H1 (cell line): ENCODE measurements around the gene SUV39H2. TPM values are rescaled to one million over a fixed set of nuclear protein-coding genes. Genes with fewer than 3 reads are reported as not detected.

Source experiments
- CTCF ChIA-PET: fragments of 300-600 bp; sonication (Branson Sonifier 250); formaldehyde crosslinking; loops from one replicate; lab custom pipeline; 2021; ENCODE audit not compliant: partially characterized antibody; lab: Charles Lee
- POLR2A ChIA-PET: fragments of 300-600 bp; sonication (Branson Sonifier 250); formaldehyde crosslinking; loops from one replicate; lab custom pipeline; 2021; ENCODE audit warnings: inconsistent platforms; ENCODE audit not compliant: partially characterized antibody; lab: Charles Lee
- DNase-seq, 2 experiments: peaks; one replicate each; pipeline versions ENCODE4 v3.0.0 to v3.0.0-alpha.2; 2010 to 2022; ENCODE audit warnings: low spot score in 2 of 2, low read depth in 1 of 2, mixed read lengths in 1 of 2
- FAIRE-seq: peaks from 2 replicates; lab custom pipeline; 2011; peaks lifted over from hg19 to GRCh38; lab: Jason Lieb, UNC
- H2AFZ ChIP-seq: 2 replicates; pipeline ENCODE4 v1.8.1; 2012; ENCODE audit warnings: low read length, inconsistent platforms
- H2AK5ac ChIP-seq: 2 replicates; pipeline ENCODE4 v1.6.1; 2013; ENCODE audit warnings: low read depth, low read length
- H2BK120ac ChIP-seq: replicated peaks from 2 replicates; pipeline ENCODE3; 2013; ENCODE audit warnings: low read depth, low read length, inconsistent platforms
- H2BK12ac ChIP-seq: 2 replicates; pipeline ENCODE4 v1.6.1; 2013; ENCODE audit warnings: low read depth, low read length
- H2BK15ac ChIP-seq: 2 replicates; pipeline ENCODE4 v1.6.1; 2013; ENCODE audit warnings: low read length
- H2BK20ac ChIP-seq: 2 replicates; pipeline ENCODE4 v1.6.1; 2013; ENCODE audit warnings: low read length
- H2BK5ac ChIP-seq: 2 replicates; pipeline ENCODE4 v1.6.1; 2013; ENCODE audit warnings: low read depth, low read length
- H3K14ac ChIP-seq: 2 replicates; pipeline ENCODE4 v1.6.1; 2013; ENCODE audit warnings: inconsistent platforms; ENCODE audit not compliant: insufficient read length
- H3K18ac ChIP-seq: 2 replicates; pipeline ENCODE4 v1.6.1; 2013; ENCODE audit warnings: low read length; ENCODE audit errors: extremely low read depth
- H3K23ac ChIP-seq: 2 replicates; pipeline ENCODE4 v1.6.1; 2013; ENCODE audit warnings: inconsistent platforms; ENCODE audit not compliant: insufficient read length
- H3K23me2 ChIP-seq: 2 replicates; pipeline ENCODE4 v1.6.1; 2013; ENCODE audit warnings: low read depth, low read length
- H3K27ac ChIP-seq: 2 replicates; pipeline ENCODE4 v1.6.1; 2011; ENCODE audit warnings: low read depth, low read length, inconsistent platforms
- H3K27me3 ChIP-seq, 4 experiments: replicated peaks in 1 of 4; 1 replicate in 1 of 4; 2 replicates in 3 of 4; pipeline versions ENCODE4 v1.6.1 to v1.8.1; 2011 to 2013; ENCODE audit warnings: low read length in 3 of 4, mild to moderate bottlenecking in 3 of 4, inconsistent platforms in 2 of 4, mixed read lengths in 2 of 4, moderate library complexity in 1 of 4; ENCODE audit not compliant: control insufficient read depth in 3 of 4, insufficient read depth in 3 of 4; ENCODE audit errors: extremely low read depth in 1 of 4
- H3K36me3 ChIP-seq, 4 experiments: 2 replicates each; pipeline versions ENCODE4 v1.6.1 to v1.8.1; 2011 to 2013; ENCODE audit warnings: mild to moderate bottlenecking in 4 of 4, low read length in 3 of 4, moderate library complexity in 2 of 4, control low read depth in 1 of 4, inconsistent platforms in 1 of 4; ENCODE audit not compliant: insufficient read depth in 4 of 4, control insufficient read depth in 2 of 4
- H3K4ac ChIP-seq: replicated peaks from 2 replicates; pipeline ENCODE3; 2013; ENCODE audit warnings: low read length, low read depth, mixed read lengths, inconsistent platforms; ENCODE audit not compliant: insufficient read length
- H3K4me1 ChIP-seq, 4 experiments: replicated peaks in 1 of 4; 1 replicate in 1 of 4; 2 replicates in 3 of 4; pipeline versions ENCODE4 v1.6.1 to v1.8.1; 2011 to 2013; ENCODE audit warnings: low read length in 3 of 4, inconsistent platforms in 2 of 4, mixed read lengths in 1 of 4; ENCODE audit not compliant: insufficient read depth in 4 of 4, control insufficient read depth in 3 of 4
- H3K4me2 ChIP-seq, 2 experiments: 2 replicates each; pipeline versions ENCODE4 v1.6.1 to v1.8.1; 2011 to 2013; ENCODE audit warnings: low read depth in 2 of 2, low read length in 2 of 2, control low read depth in 1 of 2, inconsistent platforms in 1 of 2, mild to moderate bottlenecking in 1 of 2; ENCODE audit not compliant: insufficient read depth in 1 of 2
- H3K4me3 ChIP-seq, 4 experiments: fragments of 200-600, 300-600 bp in 1 of 4; sonication (generic), shearing (Covaris generic), sonication (Bioruptor Twin) in 1 of 4; 2 replicates each; pipeline versions ENCODE4 v1.5.1 to v1.8.1; 2011 to 2016; ENCODE audit warnings: low read length in 4 of 4, low read depth in 3 of 4, control low read depth in 2 of 4, inconsistent platforms in 2 of 4, mild to moderate bottlenecking in 2 of 4, mixed read lengths in 1 of 4, moderate library complexity in 1 of 4; ENCODE audit not compliant: insufficient read depth in 2 of 4; ENCODE audit errors: extremely low read depth in 1 of 4
- H3K56ac ChIP-seq: replicated peaks from 2 replicates; pipeline ENCODE3; 2013; ENCODE audit warnings: low read depth, mild to moderate bottlenecking, mixed read lengths, low read length, inconsistent platforms; ENCODE audit not compliant: insufficient read length
- H3K79me1 ChIP-seq: 2 replicates; pipeline ENCODE4 v1.6.1; 2013; ENCODE audit warnings: low read depth, low read length, control low read depth
- H3K79me2 ChIP-seq, 2 experiments: 2 replicates each; pipeline versions ENCODE4 v1.6.1 to v1.8.1; 2012 to 2013; ENCODE audit warnings: low read length in 2 of 2, mild to moderate bottlenecking in 2 of 2, inconsistent platforms in 1 of 2; ENCODE audit not compliant: insufficient read depth in 2 of 2, control insufficient read depth in 1 of 2
- H3K9ac ChIP-seq, 4 experiments: replicated peaks in 1 of 4; 1 replicate in 1 of 4; 2 replicates in 3 of 4; pipeline versions ENCODE4 v1.6.1 to v1.8.1; 2011 to 2013; ENCODE audit warnings: low read depth in 3 of 4, low read length in 3 of 4, control low read depth in 2 of 4, mild to moderate bottlenecking in 2 of 4, moderate library complexity in 2 of 4, inconsistent platforms in 1 of 4; ENCODE audit errors: extremely low read depth in 1 of 4
- H3K9me3 ChIP-seq, 2 experiments: 2 replicates each; pipeline versions ENCODE4 v1.6.1 to v1.8.1; 2012 to 2013; ENCODE audit warnings: mild to moderate bottlenecking in 2 of 2, moderate library complexity in 2 of 2, control low read depth in 1 of 2, inconsistent platforms in 1 of 2, low read depth in 1 of 2, low read length in 1 of 2, mixed read lengths in 1 of 2; ENCODE audit not compliant: insufficient read depth in 2 of 2
- H4K20me1 ChIP-seq, 2 experiments: replicated peaks in 1 of 2; 2 replicates each; pipeline versions ENCODE3 to v1.8.1; 2011 to 2013; ENCODE audit warnings: inconsistent platforms in 2 of 2, low read length in 2 of 2, mild to moderate bottlenecking in 1 of 2; ENCODE audit not compliant: insufficient read depth in 2 of 2, control insufficient read depth in 1 of 2
- H4K5ac ChIP-seq: 2 replicates; pipeline ENCODE4 v1.6.1; 2013; ENCODE audit warnings: low read length, low read depth, mixed read lengths, inconsistent platforms; ENCODE audit not compliant: insufficient read length
- H4K8ac ChIP-seq: 2 replicates; pipeline ENCODE4 v1.8.0; 2013; ENCODE audit warnings: mild to moderate bottlenecking, moderate library complexity, low read length, inconsistent platforms; ENCODE audit not compliant: insufficient read depth; ENCODE audit errors: extremely low read depth
- H4K91ac ChIP-seq: replicated peaks from 2 replicates; pipeline ENCODE3; 2013; ENCODE audit warnings: low read length, mixed read lengths, inconsistent platforms; ENCODE audit not compliant: insufficient read length
- EP300 ChIP-seq, 2 experiments: IDR thresholded peaks; 1 replicate in 1 of 2; 2 replicates in 1 of 2; pipeline ENCODE4 v1.6.1; 2011 to 2012; ENCODE audit warnings: low read depth in 2 of 2, low read length in 2 of 2, mild to moderate bottlenecking in 2 of 2, borderline replicate concordance in 1 of 2, inconsistent platforms in 1 of 2, moderate library complexity in 1 of 2
- JUN ChIP-seq: IDR thresholded peaks from 2 replicates; pipeline ENCODE4 v1.6.1; 2011; ENCODE audit warnings: low read depth, mild to moderate bottlenecking, improper control_type of control experiment, low read length
- JUND ChIP-seq: IDR thresholded peaks from 2 replicates; pipeline ENCODE4 v1.6.1; 2011; ENCODE audit warnings: mild to moderate bottlenecking, improper control_type of control experiment, low read length
- KDM1A ChIP-seq: fragments of 200-600, 300-600 bp; sonication (generic); IDR thresholded peaks from 2 replicates; pipeline ENCODE4 v1.7.1; 2016; ENCODE audit warnings: mild to moderate bottlenecking, low read length, borderline replicate concordance
- POLR2A ChIP-seq, 2 experiments: IDR thresholded peaks; 1 replicate in 1 of 2; 2 replicates in 1 of 2; pipeline ENCODE4 v1.6.1; 2011; ENCODE audit warnings: low read depth in 2 of 2, low read length in 2 of 2, mild to moderate bottlenecking in 2 of 2; ENCODE audit errors: control extremely low read depth in 1 of 2
- POLR2AphosphoS5 ChIP-seq: IDR thresholded peaks from 2 replicates; pipeline ENCODE4 v1.6.1; 2011; ENCODE audit warnings: low read depth, low read length
- SIRT6 ChIP-seq: IDR thresholded peaks from one replicate; pipeline ENCODE4 v1.7.1; 2012; ENCODE audit warnings: low read length, inconsistent platforms
- ZNF274 ChIP-seq: IDR thresholded peaks from 2 replicates; pipeline ENCODE4 v1.7.0; 2012; ENCODE audit warnings: low read length, borderline replicate concordance; ENCODE audit errors: extremely low read depth
- WGBS, 2 experiments: shearing (Covaris generic) in 1 of 2; methylation state at CpG; one replicate each; pipeline versions ENCODE4 v1.1.6 to v1.1.7; 2013 to 2015; ENCODE audit warnings: low lambda C conversion rate in 2 of 2, mixed read lengths in 2 of 2, inconsistent platforms in 1 of 2, low coverage in 1 of 2, missing lambda C conversion rate in 1 of 2; ENCODE audit not compliant: insufficient replicate concordance in 2 of 2, insufficient coverage in 1 of 2, insufficient read length in 1 of 2; ENCODE audit errors: extremely low coverage in 1 of 2, missing lambda C conversion rate in 1 of 2; 5-methylcytosine and 5-hydroxymethylcytosine counted together
- polyA plus RNA-seq, 7 experiments: library from polyadenylated mRNA; depleted of rRNA in 3 of 7; stranded (reverse) in 5 of 7; unstranded in 2 of 7; fragments of >200 nt in 5 of 7; fragments of 200-250 nt in 2 of 7; gene quantifications; 1 replicate in 5 of 7; 2 replicates in 1 of 7; 4 replicates in 1 of 7; pipeline versions ENCODE4 v1.2.1 to v1.2.3, GENCODE V29; 2011 to 2013; ENCODE audit warnings: missing spikeins in 2 of 7, mixed read lengths in 2 of 7
- total RNA-seq: library from RNA; stranded (reverse); fragmentation: NEBNext Ultra II Directional; extraction: Animal tissue kit (Norgen Biotek cat#: 25700); gene quantifications from 2 replicates; pipeline ENCODE4 v1.2.1, GENCODE V29; 2021

The SUV39H2 gene
- total and polyA plus RNA-seq, 2 of the 8 experiments (the other 6 are each of a cell fraction or from before 2014, with no cell fraction given), result 19.4 to 62.3 TPM

GRCh38 chr10:14844948-14845347, 33.7 kb upstream of the SUV39H2 start:
- H3K56ac ChIP-seq, result no peak overlapping the region
- peaks cover 3 to 9% of the 10 kb centered on the region in 2 experiments for H4K20me1 ChIP-seq
- no peak overlapping the region for H3K4ac ChIP-seq
- ChIA-PET CTCF (interaction anchor here (0.8 to 1.1 kb wide), 4 partner anchors 23 to 59 kb away, joined by 3 to 4 read pairs (median 3); no protein-coding TSS in a partner anchor), POLR2A (interaction anchor here (0.9 to 1.1 kb wide), 2 partner anchors 9 to 33 kb away, joined by 3 to 5 read pairs; partner anchors contain the start of gene SUV39H2)
- no peak for TF ChIP-seq KDM1A
- no peak for TF ChIP-seq POLR2AphosphoS5
- no peak for TF ChIP-seq POLR2A (IDR thresholded peaks at IDR 0.05; ENCODE audit: control extremely low read depth in 1 of 2, low read depth in 2 of 2, low read length in 2 of 2)
- TF ChIP-seq SIRT6, result no peak
- TF ChIP-seq ZNF274, result no peak
- no peak for TF ChIP-seq JUN
- no peak for TF ChIP-seq JUND
- no peak for TF ChIP-seq EP300 (IDR thresholded peaks at IDR 0.05; ENCODE audit: borderline replicate concordance in 1 of 2, low read depth in 2 of 2, low read length in 2 of 2)
- WGBS, 2 experiments, result 92% methylated on average over 2 of the region's 2 CpGs; no CpG with 5 or more reads in 1 of the 2 experiments
- H2AFZ ChIP-seq, result no peak overlapping the region
- H3K79me1 ChIP-seq, result peaks cover 2% of the 10 kb centered on the region; the same call in 1 of the 2 replicates
- peaks cover 30 to 59% (median 39%) of the 10 kb centered on the region in 4 experiments for H3K36me3 ChIP-seq
- H3K4me1 ChIP-seq, result no peaks in the 10 kb centered on the region
- H4K8ac ChIP-seq, result no peak overlapping the region
- H3K4me3 ChIP-seq, result no peak overlapping the region
- H4K91ac ChIP-seq, result no peak overlapping the region
- no peak overlapping the region for H2AK5ac ChIP-seq
- no peak for DNase-seq
- no peaks in the 10 kb centered on the region for H3K23me2 ChIP-seq
- no peaks in the 10 kb centered on the region for H3K9me3 ChIP-seq
- H3K18ac ChIP-seq, result no peak overlapping the region
- no peak overlapping the region for H3K9ac ChIP-seq
- no peak overlapping the region for H3K14ac ChIP-seq
- no peak overlapping the region for H2BK12ac ChIP-seq
- no peak overlapping the region for H2BK20ac ChIP-seq
- no peak overlapping the region for H3K23ac ChIP-seq
- H4K5ac ChIP-seq, result no peak overlapping the region
- no peak overlapping the region for H2BK120ac ChIP-seq
- H3K79me2 ChIP-seq, result peaks cover 0 to 27% of the 10 kb centered on the region in 2 experiments; a peak in 2 of 4 replicates
- no peak overlapping the region for H2BK5ac ChIP-seq
- no peaks in the 10 kb centered on the region for H3K27me3 ChIP-seq
- H3K4me2 ChIP-seq, result no peak overlapping the region
- no peak overlapping the region for H3K27ac ChIP-seq
- H2BK15ac ChIP-seq, result no peak overlapping the region
- no peak for FAIRE-seq
